Measurements from ENCODE around the gene MDN1. TPM values are rescaled to one million over a fixed set of nuclear protein-coding genes. Genes with fewer than 3 reads are reported as not detected.

The MDN1 gene
- total and polyA plus RNA-seq, 2 of the 13 experiments (the other 11 are each of a cell fraction or from before 2014, with no cell fraction given), result 18.8 to 52.9 TPM

DNA sequence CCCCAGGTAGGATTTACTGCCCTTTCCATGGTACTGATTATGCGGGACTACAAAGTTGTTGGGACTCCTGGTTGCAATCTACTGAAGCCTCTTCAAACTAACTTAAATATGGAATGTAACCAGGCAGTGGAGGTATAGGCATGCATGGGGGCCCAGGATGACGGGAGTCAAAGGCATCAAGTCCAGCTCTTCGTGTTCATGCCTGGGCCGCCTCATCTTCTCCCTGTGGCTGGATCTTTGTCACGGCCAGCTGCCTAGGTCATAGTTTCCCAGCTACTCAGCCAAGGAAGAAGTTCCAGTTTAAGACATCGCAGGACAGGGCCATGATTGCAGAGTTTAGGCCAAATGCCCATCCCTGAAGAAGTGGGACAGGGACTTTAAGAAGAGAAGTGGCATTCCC is 201.6 kb downstream of the MDN1 start:
- no peak overlapping the region for H3K27ac ChIP-seq (ENCODE audit: extremely low read length, insufficient read depth, low read length)
- ChIA-PET POLR2A (no interaction called here), CTCF (ENCODE audit: low intra/inter-chr PET ratio, low total read pairs) (no interaction called here)
- no peak for FAIRE-seq
- H3K36me3 ChIP-seq (replicated peaks in 1 of 2; ENCODE audit: control insufficient read depth in 1 of 2, insufficient read depth in 2 of 2, low read length in 2 of 2), result no peaks in the 10 kb centered on the region
- no TSS peak for BruUV-seq (replicated peaks)
- in situ Hi-C loops (cut with HindIII; ENCODE audit: extremely low pct_ligation_motif_present, low pct_unique_long_range_greater_than_20kb), result no loop called here
- DNase-seq (ENCODE audit: low spot score), result no peak
- no peak for ATAC-seq
- intact Hi-C loops (cut with micrococcal nuclease; ENCODE audit: unreplicated experiment), result no loop called here
- 37% methylated on average over 6 of the region's 6 CpGs for WGBS (ENCODE audit: low lambda C conversion rate)
- H4K20me1 ChIP-seq (ENCODE audit: insufficient read depth, low read length), result no peaks in the 10 kb centered on the region
- TF ChIP-seq, protein P1, sequence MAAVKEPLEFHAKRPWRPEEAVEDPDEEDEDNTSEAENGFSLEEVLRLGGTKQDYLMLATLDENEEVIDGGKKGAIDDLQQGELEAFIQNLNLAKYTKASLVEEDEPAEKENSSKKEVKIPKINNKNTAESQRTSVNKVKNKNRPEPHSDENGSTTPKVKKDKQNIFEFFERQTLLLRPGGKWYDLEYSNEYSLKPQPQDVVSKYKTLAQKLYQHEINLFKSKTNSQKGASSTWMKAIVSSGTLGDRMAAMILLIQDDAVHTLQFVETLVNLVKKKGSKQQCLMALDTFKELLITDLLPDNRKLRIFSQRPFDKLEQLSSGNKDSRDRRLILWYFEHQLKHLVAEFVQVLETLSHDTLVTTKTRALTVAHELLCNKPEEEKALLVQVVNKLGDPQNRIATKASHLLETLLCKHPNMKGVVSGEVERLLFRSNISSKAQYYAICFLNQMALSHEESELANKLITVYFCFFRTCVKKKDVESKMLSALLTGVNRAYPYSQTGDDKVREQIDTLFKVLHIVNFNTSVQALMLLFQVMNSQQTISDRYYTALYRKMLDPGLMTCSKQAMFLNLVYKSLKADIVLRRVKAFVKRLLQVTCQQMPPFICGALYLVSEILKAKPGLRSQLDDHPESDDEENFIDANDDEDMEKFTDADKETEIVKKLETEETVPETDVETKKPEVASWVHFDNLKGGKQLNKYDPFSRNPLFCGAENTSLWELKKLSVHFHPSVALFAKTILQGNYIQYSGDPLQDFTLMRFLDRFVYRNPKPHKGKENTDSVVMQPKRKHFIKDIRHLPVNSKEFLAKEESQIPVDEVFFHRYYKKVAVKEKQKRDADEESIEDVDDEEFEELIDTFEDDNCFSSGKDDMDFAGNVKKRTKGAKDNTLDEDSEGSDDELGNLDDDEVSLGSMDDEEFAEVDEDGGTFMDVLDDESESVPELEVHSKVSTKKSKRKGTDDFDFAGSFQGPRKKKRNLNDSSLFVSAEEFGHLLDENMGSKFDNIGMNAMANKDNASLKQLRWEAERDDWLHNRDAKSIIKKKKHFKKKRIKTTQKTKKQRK (IDR thresholded peaks at IDR 0.05; ENCODE audit: low read length), result no peak
- no peak for TF ChIP-seq CCAR2 (optimal IDR thresholded peaks at IDR 0.05; ENCODE audit: low read depth, low read length)
- TF ChIP-seq PHF8 (CRISPR knock-in tag; IDR thresholded peaks at IDR 0.05), result no peak
- TF ChIP-seq, protein P2, sequence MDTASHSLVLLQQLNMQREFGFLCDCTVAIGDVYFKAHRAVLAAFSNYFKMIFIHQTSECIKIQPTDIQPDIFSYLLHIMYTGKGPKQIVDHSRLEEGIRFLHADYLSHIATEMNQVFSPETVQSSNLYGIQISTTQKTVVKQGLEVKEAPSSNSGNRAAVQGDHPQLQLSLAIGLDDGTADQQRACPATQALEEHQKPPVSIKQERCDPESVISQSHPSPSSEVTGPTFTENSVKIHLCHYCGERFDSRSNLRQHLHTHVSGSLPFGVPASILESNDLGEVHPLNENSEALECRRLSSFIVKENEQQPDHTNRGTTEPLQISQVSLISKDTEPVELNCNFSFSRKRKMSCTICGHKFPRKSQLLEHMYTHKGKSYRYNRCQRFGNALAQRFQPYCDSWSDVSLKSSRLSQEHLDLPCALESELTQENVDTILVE (CRISPR knock-in tag; IDR thresholded peaks at IDR 0.05), result no peak
- TF ChIP-seq ZNF431 (CRISPR knock-in tag; IDR thresholded peaks at IDR 0.05; ENCODE audit: borderline replicate concordance, low read depth), result no peak
- TF ChIP-seq TFE3 (CRISPR knock-in tag; IDR thresholded peaks at IDR 0.05), result no peak
- no peak for TF ChIP-seq FOXK2 (IDR thresholded peaks at IDR 0.05)
- no peak for TF ChIP-seq PBX2 (CRISPR knock-in tag; IDR thresholded peaks at IDR 0.05)
- no peak for TF ChIP-seq CEBPB (IDR thresholded peaks at IDR 0.05; ENCODE audit: borderline replicate concordance, low read depth, low read length)
- no peak for TF ChIP-seq ZNF891 (CRISPR knock-in tag; IDR thresholded peaks at IDR 0.05)
- no peak overlapping the region for H3K4me3 ChIP-seq (replicated peaks in 1 of 3; ENCODE audit: insufficient read depth in 1 of 3, low read depth in 2 of 3, low read length in 3 of 3)
- H3K4me1 ChIP-seq (ENCODE audit: insufficient read depth, low read length), result no peaks in the 10 kb centered on the region
- no peak overlapping the region for H3K4me2 ChIP-seq (ENCODE audit: low read depth, low read length)
- no peak overlapping the region for H2AFZ ChIP-seq (ENCODE audit: low read length)
- H3K9me3 ChIP-seq (ENCODE audit: low read length), result no peaks in the 10 kb centered on the region
- no peak overlapping the region for H3K9ac ChIP-seq (ENCODE audit: insufficient read depth, low read depth, low read length)
- H3K79me2 ChIP-seq (ENCODE audit: insufficient read depth, low read length), result no peaks in the 10 kb centered on the region
- H3K27me3 ChIP-seq (ENCODE audit: control insufficient read depth in 1 of 2, insufficient read depth in 2 of 2, low read length in 2 of 2), result peaks cover 0 to 6% of the 10 kb centered on the region in 2 experiments; a peak in 1 of 5 replicates

Measured in HepG2 (cell line).